Measurements from ENCODE around the gene NRARP.

DNA sequence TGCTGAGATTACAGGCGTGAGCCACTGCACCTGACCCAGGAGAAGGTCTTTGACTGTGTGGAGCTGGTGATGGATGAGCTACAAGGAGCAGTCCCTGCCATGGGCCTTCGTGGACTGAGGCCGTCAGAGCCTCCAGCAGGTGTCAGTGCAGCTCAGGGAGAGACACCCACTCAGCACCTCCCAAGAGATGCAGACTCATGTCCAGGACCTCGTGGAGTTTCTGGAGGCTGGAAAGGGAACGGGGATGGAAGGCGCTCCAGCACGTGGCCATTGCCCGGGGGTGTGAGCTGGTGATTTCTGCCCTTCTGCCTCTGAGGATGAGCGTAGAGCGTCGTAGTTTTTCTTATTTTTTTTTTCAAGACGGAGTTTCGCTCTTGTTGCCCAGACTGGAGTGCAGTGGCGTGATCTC is 15.1 kb downstream of the NRARP start:
- TF ChIP-seq CTCF (IDR thresholded peaks at IDR 0.05; ENCODE audit: low read length) (peak; percentile 53), EZH2 (optimal IDR thresholded peaks at IDR 0.05; ENCODE audit: low read depth, low read length) (no peak), EZH2phosphoT487 (IDR thresholded peaks at IDR 0.05; ENCODE audit: low read length) (no peak)
